Transverse colon (tissue), 4 donors: ENCODE results near the gene ZNF490.

ENCODE experiments used
- POLR2A ChIP-seq: fragments of 450-650 bp; IDR thresholded peaks from one replicate; pipeline ENCODE4 v1.6.1; 2016; ENCODE audit warnings: antibody characterized with exemption, mild to moderate bottlenecking, moderate library complexity
- POLR2AphosphoS5 ChIP-seq, 3 donors: sonication (generic); formaldehyde crosslinking; IDR thresholded peaks; one replicate each; pipeline ENCODE4 v1.6.1; 2016; ENCODE audit warnings: antibody characterized with exemption in 3 of 3
- TF ChIP-seq, protein P1 (sequence below), 5 experiments: fragments of 200-600 bp in 3 of 5; fragments of 450-650 bp in 2 of 5; sonication (generic) in 3 of 5; IDR thresholded peaks; 1 replicate in 2 of 5; 2 replicates in 3 of 5; pipeline ENCODE4 v1.5.1; 2016 to 2017; ENCODE audit warnings: antibody characterized with exemption in 5 of 5, inconsistent platforms in 3 of 5, mild to moderate bottlenecking in 2 of 5, moderate library complexity in 1 of 5

DNA sequence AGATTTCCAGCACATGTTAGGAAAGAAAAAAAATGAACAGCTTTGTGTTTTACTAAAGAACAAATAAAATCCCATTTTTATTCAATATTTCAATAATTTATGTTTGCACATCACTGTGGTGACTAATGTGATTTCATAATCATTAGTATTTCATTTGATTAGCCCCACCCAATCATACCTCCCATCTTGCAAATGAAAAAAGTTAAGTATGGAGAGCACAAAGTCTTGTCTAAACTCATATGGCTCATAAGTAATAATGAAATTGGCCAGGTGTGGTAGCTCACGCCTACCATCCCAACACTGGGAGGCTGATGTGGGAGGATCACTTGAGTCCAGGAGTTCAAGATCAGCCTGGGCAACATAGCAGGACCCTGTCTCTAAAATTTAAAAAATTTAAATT lies 3.8 kb downstream of the ZNF490 start:
- TF ChIP-seq POLR2AphosphoS5 (IDR thresholded peaks at IDR 0.05) (no peak), POLR2A (no peak)
- TF ChIP-seq, protein P1, sequence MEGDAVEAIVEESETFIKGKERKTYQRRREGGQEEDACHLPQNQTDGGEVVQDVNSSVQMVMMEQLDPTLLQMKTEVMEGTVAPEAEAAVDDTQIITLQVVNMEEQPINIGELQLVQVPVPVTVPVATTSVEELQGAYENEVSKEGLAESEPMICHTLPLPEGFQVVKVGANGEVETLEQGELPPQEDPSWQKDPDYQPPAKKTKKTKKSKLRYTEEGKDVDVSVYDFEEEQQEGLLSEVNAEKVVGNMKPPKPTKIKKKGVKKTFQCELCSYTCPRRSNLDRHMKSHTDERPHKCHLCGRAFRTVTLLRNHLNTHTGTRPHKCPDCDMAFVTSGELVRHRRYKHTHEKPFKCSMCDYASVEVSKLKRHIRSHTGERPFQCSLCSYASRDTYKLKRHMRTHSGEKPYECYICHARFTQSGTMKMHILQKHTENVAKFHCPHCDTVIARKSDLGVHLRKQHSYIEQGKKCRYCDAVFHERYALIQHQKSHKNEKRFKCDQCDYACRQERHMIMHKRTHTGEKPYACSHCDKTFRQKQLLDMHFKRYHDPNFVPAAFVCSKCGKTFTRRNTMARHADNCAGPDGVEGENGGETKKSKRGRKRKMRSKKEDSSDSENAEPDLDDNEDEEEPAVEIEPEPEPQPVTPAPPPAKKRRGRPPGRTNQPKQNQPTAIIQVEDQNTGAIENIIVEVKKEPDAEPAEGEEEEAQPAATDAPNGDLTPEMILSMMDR (IDR thresholded peaks at IDR 0.05) = no peak
